Measurements from ENCODE around the gene WDCP.
A peak's percentile ranks its signal among the peaks of the same experiment; 100 is the strongest.
"Not testable (repeated sequence)": the region's sequence is repeated elsewhere in the genome, so short reads cannot be mapped to it uniquely, and the experiment has no call there.

Gene WDCP

DNA sequence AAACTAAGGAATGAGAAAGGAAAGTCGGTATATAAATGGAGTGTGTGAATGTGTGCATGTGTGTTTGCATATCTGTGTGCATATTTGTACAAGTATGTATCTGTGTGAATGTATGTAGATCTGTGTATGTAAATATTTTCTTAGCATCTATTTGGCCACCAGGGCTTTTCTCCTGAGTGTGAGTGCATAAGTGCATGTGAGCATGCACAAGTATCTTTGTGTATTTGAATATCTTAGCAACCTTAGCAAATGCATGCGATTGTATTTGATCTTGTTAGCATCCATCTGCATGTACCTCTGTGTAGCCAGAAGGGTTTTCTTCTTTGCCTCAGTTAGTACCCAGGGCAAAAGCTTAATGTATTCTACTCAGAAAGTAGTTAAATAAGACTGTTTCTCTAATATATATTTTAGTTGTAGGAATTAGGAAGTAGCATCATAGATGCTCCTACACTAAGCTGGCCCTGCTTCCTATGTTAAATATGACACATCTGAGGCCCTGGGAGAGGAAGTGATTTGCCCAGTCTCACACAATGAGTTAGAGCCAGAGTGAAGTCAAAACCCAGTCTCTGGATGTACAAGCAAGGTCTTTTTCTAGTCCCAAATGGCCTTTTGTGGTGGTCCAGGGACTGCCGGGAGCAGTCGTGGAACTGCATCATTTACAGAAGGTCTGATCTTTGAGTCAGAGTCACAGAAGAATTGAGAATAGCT lies 11.5 kb upstream of the WDCP start:
- DNase-seq = peak in 1 of 2 experiments; percentile 7

DNA sequence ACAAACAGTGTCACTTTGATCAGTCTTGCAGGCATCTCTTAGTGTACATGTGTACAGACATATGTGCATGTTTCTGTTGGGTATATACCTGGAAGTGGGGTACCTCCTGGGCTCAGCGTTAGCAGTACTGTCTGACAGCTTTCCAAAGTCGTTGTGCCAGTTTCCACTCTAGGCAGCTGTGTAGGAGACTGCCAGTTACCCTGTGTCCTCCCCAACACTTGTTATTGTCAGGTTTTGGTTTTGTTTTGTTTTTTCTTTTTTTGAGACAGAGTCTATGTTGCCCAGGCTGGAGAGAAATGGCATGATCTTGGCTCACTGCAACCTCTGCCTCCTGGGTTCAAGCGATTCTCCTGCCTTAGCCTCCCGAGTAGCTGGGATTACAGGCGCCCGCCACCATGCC lies 8.6 kb upstream of the WDCP start:
- no peak for DNase-seq

DNA sequence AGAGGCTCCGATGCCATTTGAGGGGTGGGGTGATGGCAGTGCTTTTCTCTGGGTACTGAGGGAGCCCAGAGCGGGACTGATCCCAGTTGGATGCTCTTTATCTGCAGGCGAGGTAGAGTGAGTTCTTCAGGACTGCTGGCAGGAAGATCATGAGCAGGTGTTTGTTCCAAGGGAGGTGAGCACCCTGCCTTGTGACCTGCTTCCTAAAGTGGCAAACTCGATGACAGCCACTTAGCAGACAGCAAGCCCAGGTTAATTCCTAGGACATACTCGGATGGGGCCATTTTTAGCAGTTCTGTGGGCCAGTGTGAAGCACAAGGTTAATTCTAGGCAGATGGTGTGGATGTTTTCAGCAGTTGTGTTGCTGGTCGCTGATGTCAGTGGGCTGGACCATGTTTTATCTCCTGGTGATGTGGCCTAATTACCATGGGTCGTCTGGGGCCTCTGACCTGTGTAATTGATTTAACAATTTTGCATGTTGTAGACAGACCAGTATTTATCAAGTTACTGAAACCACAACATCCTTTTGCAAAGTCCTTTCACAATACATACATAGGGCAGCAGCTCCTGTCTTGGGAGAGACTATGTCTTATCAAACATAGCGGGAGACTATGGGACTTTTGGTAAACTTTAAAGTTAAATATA lies 7.3 kb upstream of the WDCP start:
- DNase-seq = no peak

DNA sequence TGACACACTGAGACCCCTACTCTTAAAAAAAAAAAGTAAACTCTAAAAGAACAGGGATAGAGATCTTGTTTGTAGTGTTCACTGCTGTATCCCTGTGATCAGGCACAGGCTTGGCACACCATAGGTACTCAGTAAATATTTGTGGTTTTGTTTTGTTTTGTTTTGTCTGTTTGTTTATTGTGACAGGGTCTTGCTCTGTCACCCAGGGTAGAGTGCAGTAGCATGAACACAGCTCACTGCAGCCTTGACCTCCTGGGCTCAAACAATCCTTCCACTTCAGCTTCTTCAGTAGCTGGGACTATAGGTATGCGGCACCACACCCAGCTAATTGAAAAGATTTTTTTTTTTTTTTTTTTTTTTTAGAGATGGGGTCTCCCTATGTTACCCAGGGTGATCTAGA lies 5.8 kb upstream of the WDCP start:
- no peak for DNase-seq

DNA sequence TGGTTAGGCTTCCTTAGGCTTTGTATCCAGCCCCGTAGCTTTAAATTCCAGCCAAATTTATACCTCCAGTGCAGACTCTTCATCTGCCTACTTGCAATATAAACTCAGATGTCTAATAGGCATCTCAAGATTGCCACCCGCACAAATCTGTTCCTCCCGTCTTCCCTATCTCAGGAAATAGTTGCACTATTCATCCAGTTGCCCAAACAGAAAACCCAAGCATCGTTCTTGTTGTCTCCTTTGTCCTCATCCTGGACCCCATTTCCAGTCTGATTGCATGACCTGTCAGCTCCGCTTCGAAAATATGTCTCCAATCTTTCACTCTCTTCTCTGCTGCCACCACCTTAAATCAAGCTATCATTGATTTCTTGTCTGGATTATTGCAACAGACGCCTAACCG lies 4.6 kb upstream of the WDCP start:
- no peak for DNase-seq

DNA sequence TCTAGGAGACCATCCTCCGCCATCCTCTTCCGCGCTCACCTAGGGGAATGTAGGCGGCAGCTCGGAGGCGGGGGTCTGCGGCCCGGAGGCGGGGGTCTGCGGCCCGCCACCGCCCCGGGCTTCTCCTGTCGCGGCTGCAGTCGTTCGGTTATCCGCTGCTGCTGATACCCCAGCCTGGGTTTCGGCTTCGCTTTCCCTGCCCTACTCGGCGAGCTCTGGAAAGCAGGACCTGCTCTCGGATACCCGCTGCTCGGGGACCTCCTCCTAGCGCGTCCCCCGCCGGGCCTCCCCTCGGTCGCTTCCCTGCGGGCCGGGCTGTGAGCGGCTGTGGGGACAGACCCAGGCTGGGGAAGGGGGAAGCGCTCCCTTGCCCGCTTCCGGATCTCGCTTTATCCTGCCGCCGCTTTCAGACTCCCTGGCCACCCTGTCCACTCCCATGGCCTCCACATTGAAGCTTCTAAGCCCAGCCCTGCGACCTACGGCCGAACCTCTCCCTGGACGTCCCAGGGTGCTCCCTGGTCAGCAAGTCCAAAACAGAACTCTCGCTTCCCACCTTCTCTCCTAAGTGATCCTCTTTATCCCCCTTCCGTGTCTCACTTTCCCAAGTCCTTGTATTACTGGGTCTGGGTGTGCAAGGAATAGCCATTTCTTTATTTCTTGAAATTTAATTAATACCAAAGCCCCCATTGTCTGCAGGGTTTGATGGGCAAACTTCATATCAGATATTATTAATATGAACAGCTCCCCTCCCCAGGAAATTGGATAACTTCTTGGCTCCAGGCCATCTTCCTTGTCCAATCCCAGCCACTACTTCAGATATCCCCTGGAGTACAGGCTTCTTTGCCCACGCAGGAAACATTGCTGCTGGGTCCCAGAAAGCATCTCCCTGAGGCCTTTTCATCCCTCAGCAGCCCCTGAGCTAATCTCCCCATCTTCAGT lies 3.1 kb upstream of the WDCP start:
- no peak for DNase-seq

DNA sequence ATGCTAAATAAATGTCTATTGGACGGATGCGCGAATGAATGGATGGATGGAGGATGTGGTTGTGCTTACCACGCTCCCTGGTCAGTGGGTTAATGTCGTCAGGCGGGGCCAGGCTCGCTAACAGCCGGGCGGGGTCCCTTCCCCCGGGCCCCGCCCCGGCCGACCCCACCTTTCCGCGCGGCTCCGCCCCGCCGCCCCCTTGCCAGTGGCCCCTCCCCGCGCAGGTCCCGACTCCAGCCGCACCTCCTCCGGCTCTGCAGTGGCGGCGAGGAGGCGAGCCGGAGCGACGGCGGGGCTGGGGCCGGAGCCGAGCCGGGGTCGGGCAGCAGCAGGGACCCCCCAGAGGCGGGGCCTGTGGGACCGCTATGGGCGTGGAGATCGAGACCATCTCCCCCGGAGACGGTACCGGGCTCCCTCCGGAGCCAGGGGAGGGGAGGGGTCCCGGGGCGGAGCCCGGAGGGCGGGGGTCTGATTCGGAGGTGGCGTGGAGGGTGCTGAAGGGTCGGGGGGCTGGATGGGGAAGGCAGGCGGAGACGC lies 2.4 kb upstream of the WDCP start, which contains the start of gene FKBP1B:
Gene FKBP1B (plus strand): TSS at position 257 of the 537 bp plus-strand sequence. CDS start 109 bp downstream, at position 366.
- DNase-seq = no peak

DNA sequence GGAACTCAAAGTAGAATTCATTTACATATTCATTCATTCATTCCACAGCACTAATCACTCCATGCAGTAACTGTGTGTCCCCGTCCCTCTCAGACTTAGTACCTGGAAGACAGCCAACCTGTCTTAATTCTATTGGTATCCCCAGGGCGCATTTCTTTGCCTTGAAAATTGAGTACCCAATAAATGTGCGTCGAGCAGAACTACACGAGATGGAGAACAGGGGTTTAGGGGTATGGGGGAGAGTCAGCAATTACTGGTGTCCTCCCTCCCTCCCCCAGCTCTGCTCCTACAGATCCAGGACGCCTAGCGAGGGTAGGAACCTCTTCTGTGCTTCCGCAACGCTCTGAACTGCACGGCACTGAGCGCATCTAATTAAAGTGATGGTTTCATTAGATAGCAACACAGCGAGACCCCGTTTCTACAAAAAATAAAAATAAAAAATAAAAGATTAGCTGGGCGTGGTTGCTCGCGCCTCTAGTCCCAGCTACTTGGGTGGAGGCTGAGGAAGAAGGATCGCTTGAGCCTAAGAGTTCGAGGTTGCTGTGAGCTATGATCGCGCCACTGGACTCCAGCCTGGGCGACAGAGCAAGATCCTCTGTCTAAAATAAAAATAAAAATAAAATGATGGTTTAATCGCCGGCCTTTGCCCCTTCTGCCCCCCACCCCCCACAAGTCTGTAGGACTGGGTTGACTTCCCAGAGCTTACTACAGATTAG lies 1.7 kb upstream of the WDCP start:
- no peak for DNase-seq

DNA sequence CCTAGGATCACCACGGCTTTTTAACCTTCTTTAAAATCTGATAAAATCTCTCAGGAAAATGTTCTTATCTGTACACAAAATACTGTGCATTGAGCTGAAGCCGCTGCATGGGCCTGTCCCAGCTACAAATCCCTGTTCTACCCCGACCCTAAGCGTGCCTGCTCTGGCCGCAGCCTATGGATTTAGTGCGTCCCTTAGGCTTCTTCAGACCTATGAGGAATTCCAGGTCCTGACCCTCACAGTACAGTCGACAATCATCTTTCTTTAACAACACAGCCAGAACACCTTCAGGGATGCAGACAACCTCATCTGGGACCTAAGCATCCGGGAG lies 477 bp upstream of the WDCP start:
- no peak for DNase-seq

DNA sequence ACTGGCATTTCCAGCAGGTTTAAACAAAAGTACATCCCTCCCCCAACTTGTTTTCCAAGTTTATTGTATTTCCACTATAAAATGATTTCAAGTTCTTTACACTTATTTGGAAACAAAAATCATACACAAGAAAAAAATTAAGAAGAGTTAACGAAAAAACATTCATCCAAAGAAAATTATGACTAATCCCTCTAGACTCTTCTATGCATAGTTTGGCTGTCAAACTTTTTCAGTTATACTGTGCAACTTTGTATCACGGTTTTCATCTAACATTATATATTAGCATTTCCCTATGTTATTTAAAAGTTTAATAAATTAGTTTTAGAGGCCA lies 627 bp downstream of the WDCP start:
- no peak for DNase-seq

DNA sequence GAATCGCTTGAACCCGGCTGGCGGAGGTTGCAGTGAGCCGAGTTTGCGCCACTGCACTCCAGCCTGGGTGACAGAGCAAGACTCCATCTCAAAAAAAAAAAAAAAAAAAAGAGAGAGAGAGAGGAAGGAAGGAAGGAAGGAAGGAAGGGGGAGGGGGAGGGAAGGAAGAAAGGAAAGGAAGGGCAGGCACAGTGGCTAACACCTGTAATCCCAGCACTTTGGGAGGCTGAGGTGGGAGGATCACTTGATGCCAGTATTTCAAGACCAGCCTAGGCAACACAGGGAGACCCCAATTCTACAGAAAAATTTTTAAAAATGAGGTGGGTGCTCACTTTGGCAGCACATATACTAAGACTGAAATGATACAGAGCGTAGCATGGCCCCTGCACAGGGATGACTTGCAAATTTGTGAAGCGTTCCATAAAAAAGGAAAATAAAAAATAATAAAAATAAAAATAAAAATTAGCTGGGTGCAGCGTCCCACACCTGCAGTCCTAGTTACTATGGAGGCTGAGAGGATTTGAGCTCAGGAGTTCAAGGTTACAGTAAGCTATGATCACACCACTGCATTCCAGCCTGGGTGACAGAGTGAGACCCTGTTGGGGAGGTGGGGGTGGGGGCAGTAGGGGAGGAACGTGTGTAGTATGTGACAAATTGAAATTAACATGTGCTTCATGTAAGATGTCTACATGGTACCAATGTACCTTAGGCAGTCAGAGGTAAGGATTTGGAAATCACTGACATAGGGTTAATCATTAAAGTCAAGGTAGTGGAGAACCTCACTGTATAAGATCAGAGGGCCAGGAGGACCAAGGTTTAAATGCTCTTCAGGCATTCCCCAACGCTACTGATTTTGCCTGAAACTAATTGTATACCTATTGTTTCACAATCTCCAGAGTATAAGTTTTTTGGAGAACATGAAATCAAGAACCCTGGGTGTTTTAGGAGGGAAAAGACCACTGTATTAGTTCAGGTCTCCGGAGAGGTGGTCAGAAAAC lies 1.4 kb downstream of the WDCP start:
- no peak for DNase-seq

DNA sequence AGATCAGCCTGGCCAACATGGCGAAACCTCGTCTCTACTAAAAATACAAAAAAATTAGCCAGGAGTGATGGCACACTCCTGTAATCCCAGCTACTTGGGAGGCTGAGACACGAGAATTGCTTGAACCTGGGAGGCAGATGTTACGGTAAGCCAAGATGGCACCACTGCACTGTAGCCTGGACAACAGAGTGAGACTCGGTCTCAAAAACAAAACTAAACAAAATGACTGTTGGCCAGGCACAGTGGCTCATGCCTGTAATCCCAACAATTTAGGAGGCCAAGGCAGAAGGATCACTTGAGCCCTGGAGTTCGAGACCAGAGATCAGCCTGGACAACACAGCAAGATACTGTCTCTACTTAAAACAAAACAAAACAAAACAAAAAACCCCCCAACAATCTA lies 4.1 kb downstream of the WDCP start:
- not testable (repeated sequence) for DNase-seq

DNA sequence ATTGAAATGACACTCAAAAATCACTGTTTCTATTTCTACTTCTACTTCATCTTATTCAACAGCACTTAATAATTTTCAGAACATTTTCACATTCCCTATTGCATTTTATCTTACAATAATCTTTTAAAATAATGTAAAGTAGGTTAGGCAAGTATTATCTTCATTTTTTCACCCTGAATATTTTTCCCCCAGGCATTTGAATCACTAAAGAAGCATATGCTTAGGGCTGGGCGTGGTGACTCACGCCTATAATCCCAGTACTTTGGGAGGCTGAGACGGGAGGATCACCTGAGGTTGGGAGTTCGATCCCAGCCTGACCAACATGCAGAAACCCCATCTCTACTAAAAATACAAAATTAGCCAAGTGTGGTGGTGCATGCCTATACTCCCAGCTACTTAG lies 6.7 kb downstream of the WDCP start:
- DNase-seq = no peak

DNA sequence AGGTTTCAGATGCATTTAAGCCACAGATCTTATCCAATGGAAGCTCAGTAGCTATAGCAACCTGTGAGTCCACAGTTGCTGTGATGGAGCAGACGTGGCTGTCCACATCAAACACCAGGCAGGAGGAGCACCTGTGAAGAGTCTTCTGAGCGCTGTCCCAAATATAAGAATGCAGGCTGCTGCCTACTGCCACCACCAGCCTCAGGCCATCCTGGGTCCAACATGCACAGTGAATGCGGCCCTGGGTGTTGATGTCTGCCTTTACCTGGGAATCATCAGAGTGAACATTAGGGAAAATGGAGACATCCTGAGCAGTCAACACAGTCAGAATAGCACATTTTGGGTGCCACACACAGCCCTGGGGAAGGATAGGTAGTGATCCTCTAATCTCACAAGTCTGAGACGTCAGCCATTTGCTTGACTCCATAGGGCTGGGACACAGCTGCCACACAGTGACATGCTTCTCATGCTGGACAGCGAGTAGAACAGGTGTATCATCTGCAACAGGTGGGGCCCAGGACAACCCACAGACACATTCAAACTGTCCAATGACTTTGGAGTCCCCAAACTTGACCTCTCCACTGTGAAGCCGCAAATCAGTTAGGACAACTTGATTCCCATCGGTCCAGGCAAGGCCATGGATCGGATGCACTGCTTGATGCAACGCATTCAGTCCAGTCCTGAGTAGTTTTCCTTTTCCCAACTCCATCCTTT lies 8.2 kb downstream of the WDCP start:
- no peak for DNase-seq

DNA sequence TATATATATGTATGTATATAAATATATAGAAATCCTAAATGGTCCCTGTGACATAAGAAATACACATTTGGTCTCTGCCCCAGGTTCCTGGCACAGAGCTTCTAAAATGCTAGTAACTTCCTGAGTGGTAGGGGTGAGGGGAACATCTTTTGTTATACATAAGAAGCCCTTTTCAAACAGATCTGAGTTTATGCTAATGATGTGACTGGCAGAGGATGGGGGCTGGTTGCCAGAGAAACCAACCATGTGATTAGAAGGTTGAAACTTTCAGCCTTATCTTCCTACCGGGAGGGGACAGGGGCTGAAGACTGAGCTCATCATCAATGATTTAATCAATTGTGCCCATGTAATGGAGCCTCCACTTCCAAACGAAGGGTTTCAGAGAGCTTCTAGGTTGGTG lies 21.0 kb downstream of the WDCP start:
- no peak for DNase-seq

DNA sequence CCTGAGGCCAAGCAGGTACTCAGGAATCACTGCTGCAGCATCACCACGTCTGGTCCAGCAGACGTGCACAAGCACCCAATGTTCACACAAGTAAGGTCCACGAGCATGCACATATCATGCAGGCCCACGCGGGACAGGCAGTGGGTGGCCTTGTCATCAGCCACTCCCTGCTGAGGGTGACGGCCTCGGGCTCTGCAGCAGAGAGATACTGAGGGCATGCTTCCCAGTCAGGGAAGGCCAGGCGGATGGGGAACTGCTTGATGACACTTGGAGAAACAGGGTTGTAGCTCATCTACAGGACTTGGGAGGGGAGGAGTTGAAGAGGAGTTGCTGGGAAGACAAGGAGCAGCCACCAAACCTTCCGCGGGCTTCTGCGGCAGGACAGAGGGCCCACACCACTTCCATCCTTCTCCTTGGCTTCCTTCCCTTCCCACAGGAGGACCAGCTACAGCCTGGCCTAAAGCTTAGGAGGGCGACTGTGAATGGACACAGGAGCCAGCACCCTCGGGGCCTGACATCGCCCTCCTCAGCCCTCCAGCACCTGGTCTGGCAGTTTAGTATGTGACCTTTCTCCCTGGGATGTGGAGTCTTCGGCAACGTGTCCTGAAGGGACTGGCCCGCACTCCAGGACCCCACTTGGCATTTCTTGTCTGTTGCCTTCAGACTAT lies 22.1 kb downstream of the WDCP start:
- no peak for DNase-seq

DNA sequence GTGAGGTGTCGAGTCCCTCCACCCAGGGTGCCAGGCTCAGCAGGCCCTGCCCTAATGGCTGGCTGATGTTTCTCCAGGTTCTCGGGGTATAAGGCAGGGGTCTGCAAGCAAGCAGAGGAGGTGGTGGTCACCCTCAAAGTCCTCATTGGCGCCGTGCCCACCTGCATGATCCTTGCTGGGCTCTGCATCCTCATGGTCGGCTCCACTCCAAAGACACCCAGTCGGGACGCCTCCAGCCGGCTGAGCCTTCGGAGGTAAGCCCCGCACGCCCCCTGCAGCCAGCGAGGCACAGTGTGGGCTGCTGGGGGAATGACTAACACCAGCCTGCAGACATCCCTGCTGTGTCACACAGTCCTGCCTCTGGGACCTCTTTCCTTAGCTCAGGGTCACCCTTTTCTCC lies 23.2 kb downstream of the WDCP start:
- DNase-seq = no peak

DNA sequence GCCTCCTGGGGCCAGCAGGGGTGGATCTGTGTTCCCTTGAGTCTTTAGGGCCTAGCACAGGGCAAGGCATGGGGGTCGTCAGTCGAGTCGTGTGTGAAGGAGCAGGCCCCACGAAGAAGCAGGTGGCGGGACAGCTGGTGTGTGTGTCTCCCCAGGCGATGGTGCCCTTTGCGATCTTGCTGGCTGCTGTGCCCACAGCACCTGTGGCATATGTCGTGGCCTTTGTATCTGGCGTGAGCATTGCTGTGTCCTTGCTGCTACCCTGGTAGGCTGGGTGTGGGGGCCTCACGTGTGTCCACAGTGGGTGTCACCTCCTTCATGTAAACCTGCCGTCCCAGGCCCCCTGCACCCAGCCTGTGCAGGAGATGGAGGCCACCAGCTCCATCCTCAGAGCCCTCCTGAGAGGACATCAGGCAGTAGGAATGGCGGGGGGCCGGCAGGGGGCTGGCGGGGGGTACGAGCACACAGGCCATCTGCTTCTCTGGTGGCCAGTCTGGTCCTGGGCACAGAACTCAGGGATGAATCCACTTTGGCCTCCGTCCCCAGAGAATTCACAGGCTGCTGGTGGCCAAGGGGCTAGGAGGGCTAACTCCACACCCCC lies 24.1 kb downstream of the WDCP start:
- no peak for DNase-seq

DNA sequence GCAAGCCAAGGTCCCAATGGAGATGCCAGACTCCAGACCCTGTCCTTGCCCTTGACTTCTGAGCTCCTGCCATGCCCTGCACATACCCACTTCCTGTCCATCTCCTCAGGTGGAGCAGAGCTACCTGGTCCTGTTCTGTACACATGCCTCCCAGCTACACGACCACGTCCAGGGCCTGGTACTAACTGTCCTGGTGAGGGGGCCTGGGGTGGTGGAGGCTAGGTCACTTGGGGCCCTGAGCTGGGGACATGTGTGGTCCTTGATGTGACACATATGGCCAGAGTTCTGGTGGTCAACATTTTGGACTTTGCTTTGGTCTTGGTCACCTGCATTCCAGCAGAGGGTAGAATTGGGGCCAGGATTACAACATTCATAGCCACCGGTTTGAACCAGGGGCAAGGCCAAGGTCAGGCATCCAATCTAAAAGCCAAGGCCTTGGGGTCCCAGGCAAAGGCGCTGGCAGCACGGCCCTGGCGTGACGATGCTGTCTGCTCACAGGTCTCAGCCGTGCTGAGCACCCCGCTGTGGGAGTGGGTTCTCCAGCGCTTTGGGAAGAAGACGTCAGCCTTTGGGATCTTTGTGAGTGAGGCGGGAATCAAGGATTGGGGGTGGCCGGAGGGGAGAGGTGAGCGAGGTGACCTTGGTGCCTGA lies 24.7 kb downstream of the WDCP start:
- DNase-seq = no peak

Measured in AML-193 (cell line).